CD4-positive, alpha-beta memory T cell (primary cell): ENCODE data around the gene SHANK2. TPM values are rescaled to one million over a fixed set of nuclear protein-coding genes. Genes with fewer than 3 reads are reported as not detected.

ENCODE experiments used
- CTCF ChIA-PET: fragments of 350-600 bp; sonication (Branson Sonifier 250); formaldehyde crosslinking; loops from one replicate; lab custom pipeline; 2021; ENCODE audit warnings: inconsistent platforms; ENCODE audit not compliant: partially characterized antibody; lab: Charles Lee
- POLR2A ChIA-PET: fragments of 350-600 bp; sonication (Branson Sonifier 250); formaldehyde crosslinking; loops from one replicate; lab custom pipeline; 2021; ENCODE audit not compliant: partially characterized antibody; lab: Charles Lee
- DNase-seq, 5 donors: peaks; one replicate each; pipeline versions ENCODE4 v3.0.0 to v3.0.0-alpha.2; 2020 to 2022; ENCODE audit warnings: mixed read lengths in 1 of 5
- H3K27ac ChIP-seq: one replicate; pipeline ENCODE4 v1.7.0; 2013; ENCODE audit warnings: low read depth, low read length
- H3K27me3 ChIP-seq: 2 replicates; pipeline ENCODE4 v1.7.0; 2013; ENCODE audit warnings: mild to moderate bottlenecking, low read length, moderate library complexity; ENCODE audit not compliant: insufficient read depth
- H3K36me3 ChIP-seq: 2 replicates; pipeline ENCODE4 v1.7.0; 2013; ENCODE audit warnings: mild to moderate bottlenecking, low read length, moderate library complexity; ENCODE audit not compliant: insufficient read depth
- H3K4me1 ChIP-seq: 2 replicates; pipeline ENCODE4 v1.7.0; 2013; ENCODE audit warnings: mild to moderate bottlenecking, low read length, moderate library complexity; ENCODE audit not compliant: insufficient read depth
- H3K4me3 ChIP-seq, 2 donors: one replicate each; pipeline ENCODE4 v1.7.0; 2013; ENCODE audit warnings: low read length in 2 of 2, mild to moderate bottlenecking in 1 of 2
- H3K9me3 ChIP-seq, 2 donors: one replicate each; pipeline ENCODE4 v1.7.0; 2013; ENCODE audit warnings: low read length in 2 of 2, control low read depth in 1 of 2; ENCODE audit not compliant: control insufficient read depth in 1 of 2
- H3K27ac Mint-ChIP-seq, 7 donors: one replicate each; pipeline ENCODE4 v1.8.0; 2020 to 2021; ENCODE audit warnings: mixed read lengths in 7 of 7, mild to moderate bottlenecking in 6 of 7, inconsistent platforms in 3 of 7, moderate library complexity in 3 of 7
- H3K27me3 Mint-ChIP-seq, 2 donors: one replicate each; pipeline ENCODE4 v1.8.0; 2020 to 2021; ENCODE audit warnings: mixed read lengths in 2 of 2
- H3K36me3 Mint-ChIP-seq, 2 donors: one replicate each; pipeline ENCODE4 v1.8.0; 2020 to 2021; ENCODE audit warnings: mixed read lengths in 2 of 2, inconsistent platforms in 1 of 2, mild to moderate bottlenecking in 1 of 2
- H3K4me1 Mint-ChIP-seq, 4 donors: one replicate each; pipeline ENCODE4 v1.8.0; 2020 to 2021; ENCODE audit warnings: mixed read lengths in 4 of 4, mild to moderate bottlenecking in 1 of 4
- H3K4me3 Mint-ChIP-seq, 8 donors: one replicate each; pipeline ENCODE4 v1.8.0; 2020 to 2021; ENCODE audit warnings: mixed read lengths in 8 of 8, mild to moderate bottlenecking in 7 of 8, moderate library complexity in 6 of 8, inconsistent platforms in 3 of 8
- H3K9me3 Mint-ChIP-seq, 8 donors: one replicate each; pipeline ENCODE4 v1.8.0; 2020 to 2021; ENCODE audit warnings: mixed read lengths in 8 of 8, mild to moderate bottlenecking in 5 of 8, inconsistent platforms in 3 of 8, moderate library complexity in 1 of 8
- intact Hi-C: fragments of 100-400 bp; cut with micrococcal nuclease; formaldehyde crosslinking; loops from one replicate; pipeline ENCODE4 v1.15.1; 2023
- polyA plus RNA-seq, 2 donors: library from polyadenylated mRNA; unstranded; fragments of 300-500 nt; fragmentation: Illumina TruSeq; gene quantifications; one replicate each; pipeline ENCODE4 v1.2.3, GENCODE V29; 2021
- total RNA-seq, 2 experiments: library from RNA; stranded (reverse); gene quantifications; one replicate each; pipeline ENCODE4 v1.2.3, GENCODE V29; 2021

SHANK2 gene
- total and polyA plus RNA-seq, 4 experiments from 2014 or later = not detected

DNA sequence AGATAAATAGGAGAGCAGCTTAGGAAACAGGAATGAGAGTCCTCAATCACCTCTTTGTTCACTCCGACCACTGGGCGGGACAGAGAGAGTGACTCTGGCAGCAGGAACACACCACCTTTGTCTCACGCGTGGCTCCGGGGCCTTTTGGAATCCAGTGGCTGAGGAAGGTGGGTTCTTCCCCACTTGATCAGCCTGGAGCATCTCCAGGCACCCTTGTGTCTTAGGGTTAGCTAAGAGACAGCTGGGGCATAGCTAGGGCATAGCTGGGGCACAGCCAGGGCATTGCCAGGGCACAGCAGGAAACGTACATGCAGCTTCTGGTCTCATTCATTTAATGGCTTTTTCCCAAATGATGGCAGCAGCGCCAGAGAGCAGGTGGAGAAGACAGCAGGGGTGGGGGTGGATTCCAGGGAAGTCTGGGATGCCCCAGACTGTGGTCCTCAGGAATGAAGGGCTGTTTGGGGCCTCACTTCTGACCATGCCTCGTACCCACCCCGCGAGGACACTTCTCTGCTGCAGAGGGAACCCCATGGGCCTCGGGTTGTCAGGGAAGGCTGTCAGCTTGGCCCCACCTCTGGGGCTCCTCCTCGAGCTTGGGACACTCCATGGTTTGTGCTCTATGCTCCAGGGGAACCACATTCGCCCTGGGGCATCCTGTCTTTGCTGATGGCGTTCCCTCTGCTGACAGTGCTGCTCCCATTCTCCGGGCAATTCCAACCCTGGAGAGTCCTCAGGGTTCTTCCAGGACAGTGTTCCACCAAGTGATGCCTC lies 30.4 kb upstream of the SHANK2 start:
- ChIA-PET POLR2A (no interaction called here), CTCF (no interaction called here)
- intact Hi-C loops = no loop called here
- no peak overlapping the region for H3K27ac Mint-ChIP-seq
- H3K4me1 Mint-ChIP-seq = no peaks in the 10 kb centered on the region
- peaks cover 0 to 3% (median 0%) of the 10 kb centered on the region in 8 donors for H3K9me3 Mint-ChIP-seq
- no peak overlapping the region for H3K27ac ChIP-seq
- peaks cover 4 to 6% of the 10 kb centered on the region in 2 donors for H3K27me3 Mint-ChIP-seq
- H3K36me3 ChIP-seq = no peaks in the 10 kb centered on the region
- H3K9me3 ChIP-seq = no peaks in the 10 kb centered on the region
- no peaks in the 10 kb centered on the region for H3K27me3 ChIP-seq
- no peak for DNase-seq
- no peaks in the 10 kb centered on the region for H3K36me3 Mint-ChIP-seq
- H3K4me1 ChIP-seq = no peaks in the 10 kb centered on the region
- no peak overlapping the region for H3K4me3 ChIP-seq
- H3K4me3 Mint-ChIP-seq = no peak overlapping the region

DNA sequence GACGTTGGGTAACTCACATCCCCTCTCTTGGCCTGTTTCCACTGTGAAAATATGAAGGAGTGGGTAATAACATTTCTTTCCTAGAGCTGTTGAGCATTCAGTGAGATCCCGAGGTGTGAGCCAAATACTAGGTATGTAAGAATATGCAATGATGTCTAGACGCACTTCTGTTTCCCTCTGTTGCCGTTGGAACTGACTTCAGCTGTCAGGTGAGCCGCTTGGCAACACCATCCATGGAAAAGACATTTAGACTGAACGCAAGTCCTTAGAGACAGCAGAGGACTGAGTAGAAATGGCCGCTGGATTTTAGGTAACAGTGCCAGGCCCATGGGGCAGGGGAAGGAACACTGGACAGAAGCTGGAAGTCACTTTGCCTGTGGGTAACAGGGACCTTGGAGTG lies 29.5 kb upstream of the SHANK2 start:
- no peak overlapping the region for H3K4me3 ChIP-seq
- H3K9me3 ChIP-seq = no peaks in the 10 kb centered on the region
- ChIA-PET POLR2A (no interaction called here), CTCF (no interaction called here)
- peaks cover 6% of the 10 kb centered on the region in 2 donors for H3K27me3 Mint-ChIP-seq
- no peaks in the 10 kb centered on the region for H3K4me1 Mint-ChIP-seq
- no peak overlapping the region for H3K27ac ChIP-seq
- no peaks in the 10 kb centered on the region for H3K27me3 ChIP-seq
- no peak overlapping the region for H3K27ac Mint-ChIP-seq
- H3K4me3 Mint-ChIP-seq = no peak overlapping the region
- intact Hi-C loops = no loop called here
- H3K4me1 ChIP-seq = no peaks in the 10 kb centered on the region
- H3K9me3 Mint-ChIP-seq = peaks cover 0 to 5% (median 0%) of the 10 kb centered on the region in 8 donors
- no peaks in the 10 kb centered on the region for H3K36me3 Mint-ChIP-seq
- DNase-seq = no peak
- no peaks in the 10 kb centered on the region for H3K36me3 ChIP-seq

DNA sequence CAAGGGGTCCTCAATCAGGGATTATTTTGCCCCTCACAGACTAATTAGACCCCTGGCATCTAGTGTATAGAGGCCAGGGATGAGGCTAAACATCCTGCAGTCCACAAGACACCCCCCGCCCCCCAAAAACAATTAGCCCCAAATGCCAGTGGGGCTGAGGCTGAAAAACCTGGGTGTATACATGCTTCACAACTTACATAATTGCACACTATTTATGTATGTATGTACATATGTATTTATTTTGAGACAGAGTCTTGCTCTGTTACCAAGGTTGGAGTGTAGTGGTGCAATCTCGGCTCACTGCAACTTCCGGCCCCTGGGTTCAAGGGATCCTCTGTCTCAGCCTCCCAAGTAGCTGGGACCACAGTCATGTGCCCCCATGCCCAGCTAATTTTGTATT lies 28.8 kb upstream of the SHANK2 start:
- intact Hi-C loops = no loop called here
- Mint-ChIP-seq H3K9me3 (peaks cover 0 to 6% (median under 1%) of the 10 kb centered on the region in 8 donors), H3K27me3 (peaks cover 6 to 8% of the 10 kb centered on the region in 2 donors), H3K4me3 (no peak overlapping the region), H3K36me3 (no peaks in the 10 kb centered on the region), H3K27ac (no peak overlapping the region), H3K4me1 (no peaks in the 10 kb centered on the region)
- no peak overlapping the region for H3K4me3 ChIP-seq
- no peak overlapping the region for H3K27ac ChIP-seq
- H3K9me3 ChIP-seq = no peaks in the 10 kb centered on the region
- H3K4me1 ChIP-seq = no peaks in the 10 kb centered on the region
- no peaks in the 10 kb centered on the region for H3K36me3 ChIP-seq
- DNase-seq = no peak
- ChIA-PET CTCF (no interaction called here), POLR2A (no interaction called here)
- H3K27me3 ChIP-seq = no peaks in the 10 kb centered on the region

DNA sequence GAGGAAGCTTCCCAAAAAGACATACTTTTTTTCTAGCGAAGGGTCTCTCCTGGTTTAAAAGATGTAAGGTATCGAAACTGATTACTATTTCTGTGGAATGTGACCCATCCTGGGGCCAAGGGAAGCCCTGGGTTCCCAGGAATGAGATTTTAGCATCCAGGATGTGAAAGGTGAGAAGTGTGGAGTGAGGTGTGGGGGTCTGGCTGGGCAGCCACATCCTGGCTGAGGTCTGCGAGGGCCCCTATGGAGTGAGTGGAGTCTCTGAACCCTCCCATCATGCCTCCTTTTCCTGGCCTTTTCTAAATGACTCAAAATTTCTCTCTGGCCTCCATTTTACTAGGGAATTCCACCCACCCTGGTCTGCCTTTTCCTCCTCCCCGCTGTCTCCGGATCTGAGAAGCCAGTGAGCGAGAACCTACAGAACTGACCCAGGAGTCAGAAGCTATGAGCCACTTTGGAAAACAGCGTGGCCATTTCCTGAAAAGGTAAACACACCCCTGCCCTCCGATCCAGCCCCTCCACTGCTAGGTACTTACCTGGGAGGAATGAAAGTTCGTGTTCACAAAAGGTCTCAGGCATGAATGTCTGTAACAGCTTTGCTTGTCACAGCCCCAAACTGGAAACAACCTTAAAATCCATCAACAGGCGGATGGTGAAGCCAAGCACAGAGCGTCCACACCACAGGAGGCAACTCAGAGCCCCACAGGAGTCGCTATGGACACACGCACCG lies 27.7 kb upstream of the SHANK2 start:
- H3K4me1 ChIP-seq = no peaks in the 10 kb centered on the region
- no peaks in the 10 kb centered on the region for H3K36me3 ChIP-seq
- intact Hi-C loops = no loop called here
- Mint-ChIP-seq H3K27me3 (peaks cover 4 to 5% of the 10 kb centered on the region in 2 donors), H3K4me1 (no peaks in the 10 kb centered on the region), H3K27ac (no peak overlapping the region), H3K4me3 (no peak overlapping the region), H3K36me3 (no peaks in the 10 kb centered on the region), H3K9me3 (peaks cover 0 to 6% (median 2%) of the 10 kb centered on the region in 8 donors)
- H3K4me3 ChIP-seq = no peak overlapping the region
- ChIA-PET CTCF (no interaction called here), POLR2A (no interaction called here)
- H3K27ac ChIP-seq = no peak overlapping the region
- DNase-seq = no peak
- no peaks in the 10 kb centered on the region for H3K27me3 ChIP-seq
- no peaks in the 10 kb centered on the region for H3K9me3 ChIP-seq

DNA sequence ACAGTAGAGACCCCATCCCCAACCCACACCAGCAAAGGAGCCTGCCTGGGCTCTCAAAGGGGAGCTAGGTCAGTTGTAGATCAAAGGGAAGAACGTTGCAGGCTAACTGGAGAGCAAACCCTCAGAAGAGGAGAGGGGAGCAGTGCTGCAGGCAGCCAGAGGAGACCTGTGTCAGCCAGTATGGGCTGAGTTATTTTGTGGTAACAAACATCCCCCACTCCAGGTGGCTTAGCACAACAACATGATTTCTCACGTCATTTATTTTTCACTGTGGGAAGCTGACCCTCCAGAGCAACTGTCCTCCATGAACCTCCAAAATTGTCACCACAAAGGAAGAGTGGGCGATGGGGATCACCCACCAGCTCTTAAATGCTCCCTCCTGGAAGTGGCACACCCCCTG lies 19.8 kb upstream of the SHANK2 start:
- no peak overlapping the region for H3K27ac ChIP-seq
- H3K36me3 ChIP-seq = no peaks in the 10 kb centered on the region
- intact Hi-C loops = no loop called here
- H3K4me3 ChIP-seq = no peak overlapping the region
- Mint-ChIP-seq H3K4me1 (no peaks in the 10 kb centered on the region), H3K27ac (no peak overlapping the region), H3K9me3 (peaks cover 2 to 33% (median 23%) of the 10 kb centered on the region in 8 donors), H3K36me3 (no peaks in the 10 kb centered on the region), H3K27me3 (peaks cover 3 to 10% of the 10 kb centered on the region in 2 donors), H3K4me3 (peak overlapping the region in 1 of 8 donors; percentile 25)
- ChIA-PET CTCF (no interaction called here), POLR2A (no interaction called here)
- H3K27me3 ChIP-seq = no peaks in the 10 kb centered on the region
- H3K9me3 ChIP-seq = peaks cover 0 to 10% of the 10 kb centered on the region in 2 donors
- DNase-seq = no peak
- no peaks in the 10 kb centered on the region for H3K4me1 ChIP-seq

DNA sequence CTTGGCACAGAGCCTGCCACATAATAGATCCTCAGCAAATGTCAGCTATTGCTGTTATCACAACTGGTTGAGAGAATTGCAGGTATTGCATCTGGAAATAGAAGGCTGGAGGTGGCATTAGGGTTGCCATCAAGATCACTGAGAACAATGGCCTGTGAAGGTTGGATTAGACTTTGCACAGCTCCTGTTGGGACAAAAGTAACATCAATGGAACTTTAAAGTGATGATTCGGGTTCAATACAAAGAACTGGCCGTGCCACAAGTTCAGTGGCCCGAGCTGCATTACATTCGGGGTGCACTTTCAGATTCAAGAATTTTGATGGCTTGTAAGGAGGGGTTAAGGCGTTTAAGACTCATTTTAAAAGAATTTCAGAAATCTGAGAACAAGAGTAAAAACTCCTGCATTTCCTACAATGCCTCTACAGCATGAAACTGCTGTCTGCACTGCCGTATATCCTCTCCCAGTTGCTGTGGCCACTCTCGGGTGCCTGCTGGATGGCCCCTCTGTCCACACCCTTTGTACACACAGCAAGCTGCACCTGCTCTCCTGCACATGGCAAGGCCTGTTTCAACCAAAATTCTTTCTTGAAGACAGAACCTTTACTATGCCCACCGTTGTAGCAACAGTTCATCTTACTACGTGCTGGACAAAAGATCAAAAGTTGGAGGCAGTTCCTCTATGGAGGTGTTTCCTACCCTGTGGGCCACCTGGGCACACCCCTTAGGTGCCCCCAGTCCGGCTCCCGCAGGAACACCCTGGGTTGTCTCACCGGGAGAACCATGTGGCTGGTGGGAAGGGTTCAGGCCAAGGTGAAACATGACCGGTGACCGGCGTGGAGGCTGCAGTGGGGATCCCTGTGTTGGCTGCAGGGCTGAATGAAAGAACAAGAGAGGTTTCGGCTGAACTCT lies 17.5 kb upstream of the SHANK2 start:
- Mint-ChIP-seq H3K27me3 (peaks cover 0 to 11% of the 10 kb centered on the region in 2 donors), H3K27ac (no peak overlapping the region), H3K4me1 (no peaks in the 10 kb centered on the region), H3K9me3 (peaks cover 2 to 29% (median 18%) of the 10 kb centered on the region in 8 donors), H3K36me3 (no peaks in the 10 kb centered on the region), H3K4me3 (no peak overlapping the region)
- intact Hi-C loops = no loop called here
- Histone ChIP-seq H3K27me3 (no peaks in the 10 kb centered on the region), H3K4me3 (no peak overlapping the region), H3K27ac (no peak overlapping the region), H3K9me3 (peaks cover 0 to 10% of the 10 kb centered on the region in 2 donors), H3K4me1 (no peaks in the 10 kb centered on the region), H3K36me3 (no peaks in the 10 kb centered on the region)
- POLR2A ChIA-PET = no interaction called here
- no peak for DNase-seq
- CTCF ChIA-PET = no interaction called here
